Lower leg skin (tissue), 4 donors: ENCODE data around the gene LPCAT3. TPM values are rescaled to one million over a fixed set of nuclear protein-coding genes. Genes with fewer than 3 reads are reported as not detected.

Experiments used
- DNase-seq, 2 donors: peaks; one replicate each; pipeline ENCODE4 v3.0.0-alpha.2; 2019; ENCODE audit warnings: low spot score in 2 of 2
- H3K4me3 ChIP-seq: fragments of 200-600 bp; sonication (generic); 2 replicates; pipeline ENCODE4 v1.5.1; 2017; ENCODE audit warnings: mild to moderate bottlenecking, low read depth; ENCODE audit not compliant: poor library complexity, severe bottlenecking
- POLR2A ChIP-seq, 2 donors: fragments of 450-650 bp; IDR thresholded peaks; one replicate each; pipeline ENCODE4 v1.6.1; 2016 to 2017; ENCODE audit warnings: antibody characterized with exemption in 2 of 2, mild to moderate bottlenecking in 1 of 2, moderate library complexity in 1 of 2
- WGBS, 2 donors: methylation state at CpG; one replicate each; pipeline ENCODE4 v1.1.5; 2018; 5-methylcytosine and 5-hydroxymethylcytosine counted together
- intact Hi-C: fragments of 100-400 bp; cut with DNase I; formaldehyde crosslinking; loops from one replicate; pipeline ENCODE4 v1.15.0; 2023; ENCODE audit warnings: low total_unique reads
- total RNA-seq, 4 donors: library from RNA; depleted of rRNA; stranded (reverse); fragments of >200 nt; gene quantifications; one replicate each; pipeline ENCODE4 v1.1.0, GENCODE V29; 2016
- TF ChIP-seq, protein P1 (sequence below), 3 donors: fragments of 450-650 bp; IDR thresholded peaks; one replicate each; pipeline ENCODE4 v1.5.1; 2016; ENCODE audit warnings: antibody characterized with exemption in 3 of 3, mild to moderate bottlenecking in 3 of 3, moderate library complexity in 2 of 3

The LPCAT3 gene
- total RNA-seq, 4 donors from 2014 or later = 29.6 to 51.2 (median 48.4) TPM

GRCh38 chr12:7004840-7005239 is 13.4 kb downstream of the LPCAT3 start:
- TF ChIP-seq, protein P1, sequence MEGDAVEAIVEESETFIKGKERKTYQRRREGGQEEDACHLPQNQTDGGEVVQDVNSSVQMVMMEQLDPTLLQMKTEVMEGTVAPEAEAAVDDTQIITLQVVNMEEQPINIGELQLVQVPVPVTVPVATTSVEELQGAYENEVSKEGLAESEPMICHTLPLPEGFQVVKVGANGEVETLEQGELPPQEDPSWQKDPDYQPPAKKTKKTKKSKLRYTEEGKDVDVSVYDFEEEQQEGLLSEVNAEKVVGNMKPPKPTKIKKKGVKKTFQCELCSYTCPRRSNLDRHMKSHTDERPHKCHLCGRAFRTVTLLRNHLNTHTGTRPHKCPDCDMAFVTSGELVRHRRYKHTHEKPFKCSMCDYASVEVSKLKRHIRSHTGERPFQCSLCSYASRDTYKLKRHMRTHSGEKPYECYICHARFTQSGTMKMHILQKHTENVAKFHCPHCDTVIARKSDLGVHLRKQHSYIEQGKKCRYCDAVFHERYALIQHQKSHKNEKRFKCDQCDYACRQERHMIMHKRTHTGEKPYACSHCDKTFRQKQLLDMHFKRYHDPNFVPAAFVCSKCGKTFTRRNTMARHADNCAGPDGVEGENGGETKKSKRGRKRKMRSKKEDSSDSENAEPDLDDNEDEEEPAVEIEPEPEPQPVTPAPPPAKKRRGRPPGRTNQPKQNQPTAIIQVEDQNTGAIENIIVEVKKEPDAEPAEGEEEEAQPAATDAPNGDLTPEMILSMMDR (IDR thresholded peaks at IDR 0.05) = no peak
- TF ChIP-seq POLR2A (IDR thresholded peaks at IDR 0.05) = no peak
- WGBS, 2 donors = 78 to 85% methylated on average over 2 of the region's 2 CpGs
- intact Hi-C loops = no loop called here
- no peak for DNase-seq
- no peak overlapping the region for H3K4me3 ChIP-seq

DNA sequence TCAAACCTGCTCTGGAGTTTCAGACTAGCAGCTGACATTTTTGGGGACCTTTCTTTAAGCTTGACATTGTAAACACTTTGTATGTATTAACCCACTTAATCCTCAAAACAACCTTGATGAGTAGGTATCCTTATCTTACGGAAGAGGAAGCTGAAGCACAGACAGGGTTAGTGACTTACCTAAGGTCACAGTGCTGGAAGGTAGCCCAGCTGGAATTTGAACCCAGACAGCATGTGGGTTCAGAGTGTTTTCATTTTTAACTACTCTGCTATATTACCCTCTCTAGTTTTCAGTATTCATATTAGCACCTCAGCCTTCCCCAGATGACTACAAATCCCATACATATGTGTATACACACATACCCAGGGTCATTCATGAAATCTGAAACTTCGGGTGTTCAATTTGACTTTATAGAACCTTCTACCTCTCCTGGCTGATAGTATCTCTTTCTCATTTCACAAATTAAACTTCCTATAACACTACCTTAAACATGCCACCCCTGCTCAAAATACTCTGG is 13.9 kb downstream of the LPCAT3 start:
- no peak overlapping the region for H3K4me3 ChIP-seq
- WGBS, 2 donors = 92 to 95% methylated on average over 2 of the region's 2 CpGs
- intact Hi-C loops = no loop called here
- TF ChIP-seq, protein P1 (IDR thresholded peaks at IDR 0.05) = no peak
- TF ChIP-seq POLR2A (IDR thresholded peaks at IDR 0.05) = no peak
- no peak for DNase-seq

GRCh38 chr12:7001921-7002591 is 16.2 kb downstream of the LPCAT3 start:
- TF ChIP-seq, protein P1 (IDR thresholded peaks at IDR 0.05) = no peak
- H3K4me3 ChIP-seq = no peak overlapping the region
- DNase-seq = no peak
- 80 to 85% methylated on average over 7 of the region's 7 CpGs for WGBS, 2 donors
- intact Hi-C loops = no loop called here

GRCh38 chr12:6998715-6999451 is 19.4 kb downstream of the LPCAT3 start:
- no peak overlapping the region for H3K4me3 ChIP-seq
- TF ChIP-seq POLR2A (IDR thresholded peaks at IDR 0.05) = no peak
- TF ChIP-seq, protein P1 (IDR thresholded peaks at IDR 0.05) = no peak
- intact Hi-C loops = no loop called here
- DNase-seq = no peak

DNA sequence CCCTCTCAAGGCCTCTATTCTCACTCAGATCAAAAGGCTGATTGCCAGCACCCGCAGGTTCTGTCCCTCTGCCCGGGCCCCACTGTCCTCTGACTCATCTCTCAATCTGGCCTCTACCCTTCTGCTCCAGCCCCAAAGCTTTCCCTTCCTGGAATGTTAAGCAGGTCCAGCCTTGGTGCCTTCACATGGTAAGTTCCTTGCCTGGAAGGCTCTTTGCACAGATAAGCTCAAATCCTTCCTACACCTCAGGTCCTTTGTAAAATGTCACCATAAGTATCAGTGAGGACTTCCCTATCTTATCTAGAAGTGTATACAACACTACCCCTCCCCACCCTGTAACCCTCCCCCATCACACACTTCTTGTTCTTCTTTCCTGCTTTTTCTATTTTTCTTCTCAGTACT is 22.2 kb downstream of the LPCAT3 start:
- 43 to 51% methylated on average over 2 of the region's 2 CpGs for WGBS, 2 donors
- DNase-seq = no peak
- TF ChIP-seq, protein P1 (IDR thresholded peaks at IDR 0.05) = no peak
- no peak for TF ChIP-seq POLR2A (IDR thresholded peaks at IDR 0.05)
- no peak overlapping the region for H3K4me3 ChIP-seq
- intact Hi-C loops = no loop called here
